A673 (cell line): ENCODE results near the gene ITGA11.

Experiments used
- CTCF ChIP-seq: fragments of 300-800, 200-600 bp; sonication (generic); conservative IDR thresholded peaks from 2 replicates; pipeline ENCODE4 v1.5.1; 2017; ENCODE audit warnings: low read depth, mild to moderate bottlenecking, antibody characterized with exemption, low read length, moderate library complexity, mixed read lengths
- EZH2 ChIP-seq: fragments of 200-600 bp; sonication (generic); IDR thresholded peaks from 2 replicates; pipeline ENCODE4 v1.6.1; 2017; ENCODE audit warnings: borderline replicate concordance, low read depth, mild to moderate bottlenecking, mixed read lengths, antibody characterized with exemption, low read length; ENCODE audit not compliant: poor library complexity, severe bottlenecking

DNA sequence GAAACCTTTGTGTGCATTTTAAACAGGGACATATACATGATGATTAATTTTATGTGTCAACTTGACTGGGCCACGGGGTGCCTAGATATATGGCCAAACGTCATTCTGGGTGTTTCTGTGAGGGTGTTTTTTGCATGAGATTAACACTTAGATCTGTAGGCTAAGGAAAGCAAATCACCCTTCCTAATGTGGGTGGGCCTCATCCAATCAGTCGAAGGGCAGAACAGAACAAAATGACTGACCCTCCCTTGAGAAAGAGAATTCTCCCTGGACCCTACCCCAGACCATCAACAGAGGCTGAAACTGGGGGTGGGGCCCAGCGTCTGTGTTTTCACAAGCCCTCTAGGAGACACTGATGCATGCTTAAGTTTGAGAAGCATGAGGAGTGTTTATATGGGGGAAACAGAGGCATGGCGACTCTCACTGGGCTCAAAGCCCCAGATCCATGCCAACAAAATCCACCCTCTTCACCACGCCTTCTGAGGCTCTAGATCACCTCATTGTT is 56.2 kb downstream of the ITGA11 start:
- no peak for TF ChIP-seq CTCF
- no peak for TF ChIP-seq EZH2
